HL-60 (cell line): Measurements from ENCODE around the gene UTP4.

Source experiments
- CTCF ChIP-seq: IDR thresholded peaks from one replicate; pipeline ENCODE4 v1.5.1; 2011; ENCODE audit warnings: low read length, control low read depth, inconsistent platforms; ENCODE audit not compliant: insufficient read depth
- POLR2AphosphoS5 ChIP-seq: IDR thresholded peaks from 2 replicates; pipeline ENCODE4 v1.6.1; 2012; ENCODE audit warnings: low read depth

GRCh38 chr16:69084289-69084688 is 48.2 kb upstream of the UTP4 start:
- TF ChIP-seq CTCF (no peak), POLR2AphosphoS5 (no peak)
